HepG2 (cell line): Measurements from ENCODE around the gene HACD2.

ENCODE experiments used
- EZH2 ChIP-seq: conservative IDR thresholded peaks from 2 replicates; pipeline ENCODE4 v1.6.1; 2012; ENCODE audit warnings: mild to moderate bottlenecking, low read depth, low read length, moderate library complexity
- GLI4 ChIP-seq: sonication (generic); formaldehyde crosslinking; IDR thresholded peaks from 2 replicates; pipeline ENCODE4 v1.5.1; 2020; ENCODE audit warnings: missing genetic modification reagents, mild to moderate bottlenecking, moderate library complexity, borderline replicate concordance
- JUN ChIP-seq: sonication (generic); formaldehyde crosslinking; IDR thresholded peaks from 2 replicates; pipeline ENCODE4 v1.4.0; 2020; ENCODE audit warnings: mild to moderate bottlenecking, missing genetic modification reagents
- POLR2A ChIP-seq, 2 experiments: IDR thresholded peaks; 2 replicates each; pipeline ENCODE4 v1.6.1; 2011; ENCODE audit warnings: low read depth in 2 of 2, low read length in 2 of 2, mild to moderate bottlenecking in 1 of 2, moderate library complexity in 1 of 2; ENCODE audit not compliant: insufficient read depth in 1 of 2
- THAP11 ChIP-seq: IDR thresholded peaks from 2 replicates; pipeline ENCODE4 v1.6.1; 2016; ENCODE audit warnings: missing biosample characterization, missing genetic modification reagents
- YY1 ChIP-seq: IDR thresholded peaks from 2 replicates; pipeline ENCODE4 v1.6.1; 2011; ENCODE audit warnings: low read length, low read depth, moderate library complexity, mild to moderate bottlenecking; ENCODE audit not compliant: insufficient read depth, insufficient replicate concordance
- ZNF841 ChIP-seq: sonication (generic); formaldehyde crosslinking; IDR thresholded peaks from 2 replicates; pipeline ENCODE4 v1.8.1; 2023; ENCODE audit warnings: missing genetic modification reagents, borderline replicate concordance
- TF ChIP-seq, protein P1 (sequence below): sonication (generic); formaldehyde crosslinking; IDR thresholded peaks from 2 replicates; pipeline ENCODE4 v1.8.0; 2022; ENCODE audit warnings: mild to moderate bottlenecking, missing genetic modification reagents, moderate library complexity
- TF ChIP-seq, protein P2 (sequence below): conservative IDR thresholded peaks from 2 replicates; pipeline ENCODE4 v1.6.1; 2018; ENCODE audit warnings: missing genetic modification reagents
- TF ChIP-seq, protein P3 (sequence below): sonication (generic); formaldehyde crosslinking; IDR thresholded peaks from 2 replicates; pipeline ENCODE4 v1.4.0; 2020; ENCODE audit warnings: mild to moderate bottlenecking, missing genetic modification reagents
- TF ChIP-seq, protein P4 (sequence below): sonication (generic); formaldehyde crosslinking; IDR thresholded peaks from 2 replicates; pipeline ENCODE4 v1.5.0; 2020; ENCODE audit warnings: mild to moderate bottlenecking, missing genetic modification reagents, moderate library complexity
- TF ChIP-seq, protein P5 (sequence below): sonication (generic); formaldehyde crosslinking; IDR thresholded peaks from 2 replicates; pipeline ENCODE4 v1.4.0; 2020; ENCODE audit warnings: missing genetic modification reagents
- TF ChIP-seq, protein P6 (sequence below): IDR thresholded peaks from 2 replicates; pipeline ENCODE4 v1.6.1; 2012; ENCODE audit warnings: inconsistent platforms

DNA sequence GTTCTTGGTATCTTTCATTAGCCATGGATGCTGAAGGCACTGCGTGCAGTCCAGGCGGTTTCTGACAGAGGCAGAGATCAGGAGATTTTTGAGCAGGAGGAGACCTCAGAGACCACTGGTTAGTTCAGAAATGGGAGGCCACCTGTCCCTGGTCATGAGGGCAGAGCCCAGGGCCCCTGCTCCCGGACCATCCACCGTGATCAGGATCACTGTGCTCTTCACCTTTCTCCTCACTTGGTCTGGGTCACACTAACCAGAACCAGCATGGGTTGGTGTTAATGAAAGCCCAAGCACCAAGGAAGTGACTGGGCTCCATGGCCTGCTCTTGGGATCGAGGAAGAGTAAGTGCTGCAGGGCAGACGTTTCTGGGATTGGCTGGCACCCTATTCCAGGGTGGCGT lies 42.0 kb upstream of the HACD2 start:
- TF ChIP-seq, protein P1, sequence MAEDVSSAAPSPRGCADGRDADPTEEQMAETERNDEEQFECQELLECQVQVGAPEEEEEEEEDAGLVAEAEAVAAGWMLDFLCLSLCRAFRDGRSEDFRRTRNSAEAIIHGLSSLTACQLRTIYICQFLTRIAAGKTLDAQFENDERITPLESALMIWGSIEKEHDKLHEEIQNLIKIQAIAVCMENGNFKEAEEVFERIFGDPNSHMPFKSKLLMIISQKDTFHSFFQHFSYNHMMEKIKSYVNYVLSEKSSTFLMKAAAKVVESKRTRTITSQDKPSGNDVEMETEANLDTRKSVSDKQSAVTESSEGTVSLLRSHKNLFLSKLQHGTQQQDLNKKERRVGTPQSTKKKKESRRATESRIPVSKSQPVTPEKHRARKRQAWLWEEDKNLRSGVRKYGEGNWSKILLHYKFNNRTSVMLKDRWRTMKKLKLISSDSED (CRISPR knock-in tag), result no peak
- TF ChIP-seq ZNF841 (no peak), THAP11 (CRISPR knock-in tag) (no peak), GLI4 (CRISPR knock-in tag) (no peak), JUN (CRISPR knock-in tag) (no peak), POLR2A (IDR thresholded peaks at IDR 0.05; ENCODE audit: insufficient read depth in 1 of 2, low read depth in 2 of 2, low read length in 2 of 2) (no peak), YY1 (no peak), EZH2 (no peak)
- TF ChIP-seq, protein P2, sequence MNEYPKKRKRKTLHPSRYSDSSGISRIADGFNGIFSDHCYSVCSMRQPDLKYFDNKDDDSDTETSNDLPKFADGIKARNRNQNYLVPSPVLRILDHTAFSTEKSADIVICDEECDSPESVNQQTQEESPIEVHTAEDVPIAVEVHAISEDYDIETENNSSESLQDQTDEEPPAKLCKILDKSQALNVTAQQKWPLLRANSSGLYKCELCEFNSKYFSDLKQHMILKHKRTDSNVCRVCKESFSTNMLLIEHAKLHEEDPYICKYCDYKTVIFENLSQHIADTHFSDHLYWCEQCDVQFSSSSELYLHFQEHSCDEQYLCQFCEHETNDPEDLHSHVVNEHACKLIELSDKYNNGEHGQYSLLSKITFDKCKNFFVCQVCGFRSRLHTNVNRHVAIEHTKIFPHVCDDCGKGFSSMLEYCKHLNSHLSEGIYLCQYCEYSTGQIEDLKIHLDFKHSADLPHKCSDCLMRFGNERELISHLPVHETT, result no peak
- TF ChIP-seq, protein P3, sequence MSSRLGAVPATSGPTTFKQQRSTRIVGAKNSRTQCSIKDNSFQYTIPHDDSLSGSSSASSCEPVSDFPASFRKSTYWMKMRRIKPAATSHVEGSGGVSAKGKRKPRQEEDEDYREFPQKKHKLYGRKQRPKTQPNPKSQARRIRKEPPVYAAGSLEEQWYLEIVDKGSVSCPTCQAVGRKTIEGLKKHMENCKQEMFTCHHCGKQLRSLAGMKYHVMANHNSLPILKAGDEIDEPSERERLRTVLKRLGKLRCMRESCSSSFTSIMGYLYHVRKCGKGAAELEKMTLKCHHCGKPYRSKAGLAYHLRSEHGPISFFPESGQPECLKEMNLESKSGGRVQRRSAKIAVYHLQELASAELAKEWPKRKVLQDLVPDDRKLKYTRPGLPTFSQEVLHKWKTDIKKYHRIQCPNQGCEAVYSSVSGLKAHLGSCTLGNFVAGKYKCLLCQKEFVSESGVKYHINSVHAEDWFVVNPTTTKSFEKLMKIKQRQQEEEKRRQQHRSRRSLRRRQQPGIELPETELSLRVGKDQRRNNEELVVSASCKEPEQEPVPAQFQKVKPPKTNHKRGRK (CRISPR knock-in tag), result no peak
- TF ChIP-seq, protein P4, sequence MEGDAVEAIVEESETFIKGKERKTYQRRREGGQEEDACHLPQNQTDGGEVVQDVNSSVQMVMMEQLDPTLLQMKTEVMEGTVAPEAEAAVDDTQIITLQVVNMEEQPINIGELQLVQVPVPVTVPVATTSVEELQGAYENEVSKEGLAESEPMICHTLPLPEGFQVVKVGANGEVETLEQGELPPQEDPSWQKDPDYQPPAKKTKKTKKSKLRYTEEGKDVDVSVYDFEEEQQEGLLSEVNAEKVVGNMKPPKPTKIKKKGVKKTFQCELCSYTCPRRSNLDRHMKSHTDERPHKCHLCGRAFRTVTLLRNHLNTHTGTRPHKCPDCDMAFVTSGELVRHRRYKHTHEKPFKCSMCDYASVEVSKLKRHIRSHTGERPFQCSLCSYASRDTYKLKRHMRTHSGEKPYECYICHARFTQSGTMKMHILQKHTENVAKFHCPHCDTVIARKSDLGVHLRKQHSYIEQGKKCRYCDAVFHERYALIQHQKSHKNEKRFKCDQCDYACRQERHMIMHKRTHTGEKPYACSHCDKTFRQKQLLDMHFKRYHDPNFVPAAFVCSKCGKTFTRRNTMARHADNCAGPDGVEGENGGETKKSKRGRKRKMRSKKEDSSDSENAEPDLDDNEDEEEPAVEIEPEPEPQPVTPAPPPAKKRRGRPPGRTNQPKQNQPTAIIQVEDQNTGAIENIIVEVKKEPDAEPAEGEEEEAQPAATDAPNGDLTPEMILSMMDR, result no peak
- TF ChIP-seq, protein P5, sequence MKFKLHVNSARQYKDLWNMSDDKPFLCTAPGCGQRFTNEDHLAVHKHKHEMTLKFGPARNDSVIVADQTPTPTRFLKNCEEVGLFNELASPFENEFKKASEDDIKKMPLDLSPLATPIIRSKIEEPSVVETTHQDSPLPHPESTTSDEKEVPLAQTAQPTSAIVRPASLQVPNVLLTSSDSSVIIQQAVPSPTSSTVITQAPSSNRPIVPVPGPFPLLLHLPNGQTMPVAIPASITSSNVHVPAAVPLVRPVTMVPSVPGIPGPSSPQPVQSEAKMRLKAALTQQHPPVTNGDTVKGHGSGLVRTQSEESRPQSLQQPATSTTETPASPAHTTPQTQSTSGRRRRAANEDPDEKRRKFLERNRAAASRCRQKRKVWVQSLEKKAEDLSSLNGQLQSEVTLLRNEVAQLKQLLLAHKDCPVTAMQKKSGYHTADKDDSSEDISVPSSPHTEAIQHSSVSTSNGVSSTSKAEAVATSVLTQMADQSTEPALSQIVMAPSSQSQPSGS (CRISPR knock-in tag), result no peak
- TF ChIP-seq, protein P6, sequence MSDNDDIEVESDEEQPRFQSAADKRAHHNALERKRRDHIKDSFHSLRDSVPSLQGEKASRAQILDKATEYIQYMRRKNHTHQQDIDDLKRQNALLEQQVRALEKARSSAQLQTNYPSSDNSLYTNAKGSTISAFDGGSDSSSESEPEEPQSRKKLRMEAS, result no peak
